Neural cell (in vitro differentiated cells): Measurements from ENCODE around the gene SLC8A1. TPM values are rescaled to one million over a fixed set of nuclear protein-coding genes. Genes with fewer than 3 reads are reported as not detected.

Experiments
- H2AFZ ChIP-seq: fragments of 200-600, 300-800 bp; sonication (generic), shearing (Covaris generic); 2 replicates; pipeline ENCODE4 v1.6.0; 2014; ENCODE audit warnings: low read depth, mild to moderate bottlenecking, antibody characterized with exemption, low read length, moderate library complexity
- H3F3A ChIP-seq: fragments of 200-600 bp; shearing (Covaris generic); 2 replicates; pipeline ENCODE4 v1.6.1; 2016; ENCODE audit warnings: mild to moderate bottlenecking, moderate library complexity, mixed read lengths, antibody characterized with exemption, low read length; ENCODE audit not compliant: insufficient read depth, poor library complexity, severe bottlenecking
- H3K27ac ChIP-seq: fragments of 200-600, 300-800 bp; sonication (generic), shearing (Covaris generic); 2 replicates; pipeline ENCODE4 v1.5.1; 2014; ENCODE audit warnings: mild to moderate bottlenecking, low read length, moderate library complexity
- H3K27me3 ChIP-seq: fragments of 300-800, 200-600 bp; sonication (generic), shearing (Covaris generic); 2 replicates; pipeline ENCODE4 v1.6.0; 2014; ENCODE audit warnings: mild to moderate bottlenecking, low read depth, low read length, moderate library complexity; ENCODE audit not compliant: insufficient read depth
- H3K36me3 ChIP-seq: fragments of 300-800, 200-600 bp; sonication (generic), shearing (Covaris generic); 2 replicates; pipeline ENCODE4 v1.5.1; 2014; ENCODE audit warnings: mild to moderate bottlenecking, antibody characterized with exemption, low read length, moderate library complexity; ENCODE audit not compliant: insufficient read depth
- H3K4me2 ChIP-seq: fragments of 300-800, 200-600 bp; sonication (generic), shearing (Covaris generic); 2 replicates; pipeline ENCODE4 v1.6.0; 2014; ENCODE audit warnings: mild to moderate bottlenecking, low read length
- H3K4me3 ChIP-seq: fragments of 300-800, 200-600 bp; sonication (generic), shearing (Covaris generic); 2 replicates; pipeline ENCODE4 v1.5.1; 2014; ENCODE audit warnings: mild to moderate bottlenecking, low read length, moderate library complexity
- H3K79me2 ChIP-seq: fragments of 200-600 bp; shearing (Covaris generic); replicated peaks from 2 replicates; pipeline ENCODE4 v1.6.0; 2014; ENCODE audit warnings: mild to moderate bottlenecking, low read length, moderate library complexity; ENCODE audit not compliant: insufficient read depth
- H3K9ac ChIP-seq: fragments of 300-800, 200-600 bp; sonication (generic), shearing (Covaris generic); 2 replicates; pipeline ENCODE4 v1.6.1; 2016; ENCODE audit warnings: mild to moderate bottlenecking, low read length, mixed read lengths
- H3K9me2 ChIP-seq: fragments of 200-600 bp; shearing (Covaris generic); 2 replicates; pipeline ENCODE4 v1.6.1; 2016; ENCODE audit warnings: mild to moderate bottlenecking, low read length, mixed read lengths; ENCODE audit not compliant: insufficient read depth
- H3K9me3 ChIP-seq: fragments of 200-600, 300-800 bp; sonication (generic), shearing (Covaris generic); 2 replicates; pipeline ENCODE4 v1.6.1; 2016; ENCODE audit warnings: mild to moderate bottlenecking, mixed run types, low read length, moderate library complexity, mixed read lengths
- H4K20me1 ChIP-seq: fragments of 200-600 bp; shearing (Covaris generic); 2 replicates; pipeline ENCODE4 v1.6.1; 2016; ENCODE audit warnings: mild to moderate bottlenecking, mixed run types; ENCODE audit not compliant: insufficient read depth
- CTCF ChIP-seq: fragments of 450-650 bp; IDR thresholded peaks from 2 replicates; pipeline ENCODE4 v1.5.1; 2014; ENCODE audit warnings: antibody characterized with exemption, mild to moderate bottlenecking, moderate library complexity; ENCODE audit not compliant: poor library complexity, severe bottlenecking
- EP300 ChIP-seq: fragments of 450-650 bp; conservative IDR thresholded peaks from 2 replicates; pipeline ENCODE4 v1.6.1; 2014; ENCODE audit warnings: antibody characterized with exemption, mild to moderate bottlenecking, moderate library complexity; ENCODE audit not compliant: poor library complexity, severe bottlenecking
- EZH2 ChIP-seq: fragments of 200-600, 300-800 bp; shearing (Covaris generic), sonication (generic); IDR thresholded peaks from 2 replicates; pipeline ENCODE4 v1.6.1; 2014; ENCODE audit warnings: antibody characterized with exemption, low read length, borderline replicate concordance, mild to moderate bottlenecking; ENCODE audit not compliant: insufficient read depth, poor library complexity, severe bottlenecking
- MXI1 ChIP-seq: fragments of 450-650 bp; conservative IDR thresholded peaks from 2 replicates; pipeline ENCODE4 v1.6.1; 2014; ENCODE audit warnings: antibody characterized with exemption, mild to moderate bottlenecking; ENCODE audit not compliant: poor library complexity, severe bottlenecking
- POLR2AphosphoS5 ChIP-seq: IDR thresholded peaks from 2 replicates; pipeline ENCODE4 v1.6.1; 2012
- RAD21 ChIP-seq: fragments of 450-650 bp; conservative IDR thresholded peaks from 2 replicates; pipeline ENCODE4 v1.6.1; 2014; ENCODE audit warnings: antibody characterized with exemption, mild to moderate bottlenecking, moderate library complexity
- REST ChIP-seq: IDR thresholded peaks from 2 replicates; pipeline ENCODE4 v1.6.1; 2012; ENCODE audit warnings: borderline replicate concordance
- SMC3 ChIP-seq: fragments of 450-650 bp; conservative IDR thresholded peaks from 2 replicates; pipeline ENCODE4 v1.6.1; 2014; ENCODE audit warnings: antibody characterized with exemption, mild to moderate bottlenecking, moderate library complexity; ENCODE audit not compliant: poor library complexity
- TAF1 ChIP-seq: IDR thresholded peaks from 2 replicates; pipeline ENCODE4 v1.6.1; 2012; ENCODE audit warnings: low read depth
- polyA plus RNA-seq: library from polyadenylated mRNA; depleted of rRNA; stranded (reverse); fragments of >200 nt; gene quantifications from 2 replicates; pipeline ENCODE4 v1.2.3, GENCODE V29; 2014

Gene SLC8A1
- polyA plus RNA-seq, 1 donor from 2014 or later, result 18.7 TPM

DNA sequence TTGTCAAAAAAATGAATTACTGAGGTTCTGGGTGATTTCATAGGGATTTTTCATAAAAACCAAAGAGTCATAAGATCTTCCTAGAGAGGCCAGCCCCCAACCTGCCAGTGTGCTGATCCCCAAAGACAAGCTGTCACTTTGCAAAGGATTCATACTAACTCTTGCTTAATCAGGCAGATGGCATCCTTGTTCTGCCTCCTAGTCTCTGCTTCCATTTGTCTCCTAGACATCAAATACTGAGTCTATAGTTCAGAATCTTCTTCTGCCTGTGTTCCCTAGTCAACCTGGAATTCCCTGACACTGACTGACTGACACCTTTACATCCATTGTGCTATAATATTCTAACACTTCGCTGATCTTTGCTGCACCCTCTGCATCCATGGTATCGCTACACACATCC is 84.9 kb downstream of the SLC8A1 start:
- Histone ChIP-seq H3K4me3 (peak overlapping the region; percentile 32), H3K9ac (no peak overlapping the region), H3K79me2 (no peaks in the 10 kb centered on the region), H3K9me2 (no peaks in the 10 kb centered on the region), H3F3A (peaks cover 4% of the 10 kb centered on the region), H4K20me1 (no peaks in the 10 kb centered on the region), H3K4me2 (no peak overlapping the region), H3K27me3 (no peaks in the 10 kb centered on the region), H2AFZ (no peak overlapping the region), H3K27ac (peak overlapping the region; percentile 68), H3K9me3 (no peaks in the 10 kb centered on the region), H3K36me3 (no peaks in the 10 kb centered on the region)
- TF ChIP-seq CTCF (peak; percentile 51), TAF1 (no peak), EP300 (peak; percentile 87), RAD21 (peak; percentile 56), MXI1 (no peak), REST (peak; percentile 64), EZH2 (no peak), POLR2AphosphoS5 (peak; percentile 68), SMC3 (peak; percentile 54)

GRCh38 chr2:40364151-40364874 is 87.6 kb downstream of the SLC8A1 start:
- H3K4me3 ChIP-seq, result no peak overlapping the region
- TF ChIP-seq EP300 (no peak), SMC3 (no peak), RAD21 (no peak), EZH2 (no peak), TAF1 (no peak), REST (no peak), MXI1 (no peak), POLR2AphosphoS5 (no peak), CTCF (no peak)
- no peak overlapping the region for H3K27ac ChIP-seq
- no peaks in the 10 kb centered on the region for H3K9me2 ChIP-seq
- H4K20me1 ChIP-seq, result no peaks in the 10 kb centered on the region
- no peaks in the 10 kb centered on the region for H3K27me3 ChIP-seq
- peaks cover 4% of the 10 kb centered on the region for H3F3A ChIP-seq
- H3K4me2 ChIP-seq, result no peak overlapping the region
- no peaks in the 10 kb centered on the region for H3K79me2 ChIP-seq
- H3K36me3 ChIP-seq, result no peaks in the 10 kb centered on the region
- H2AFZ ChIP-seq, result no peak overlapping the region
- no peaks in the 10 kb centered on the region for H3K9me3 ChIP-seq
- no peak overlapping the region for H3K9ac ChIP-seq
